GM12865 (cell line): ENCODE data around the gene PPM1H.

Source experiments
- DNase-seq: peaks from one replicate; pipeline ENCODE4 v3.0.0; 2010; ENCODE audit warnings: low read depth
- H3K4me3 ChIP-seq: 2 replicates; pipeline ENCODE4 v1.5.1; 2011; ENCODE audit warnings: mild to moderate bottlenecking, low read depth, low read length, control low read depth
- CTCF ChIP-seq: IDR thresholded peaks from 2 replicates; pipeline ENCODE4 v1.5.1; 2011; ENCODE audit warnings: low read length, control low read depth, low read depth, inconsistent platforms; ENCODE audit not compliant: insufficient read depth; ENCODE audit errors: missing control alignments

Gene PPM1H

GRCh38 chr12:62748941-62749468 lies 185.9 kb downstream of the PPM1H start:
- TF ChIP-seq CTCF: no peak
- H3K4me3 ChIP-seq: no peak overlapping the region
- DNase-seq: no peak

- H3K4me3 ChIP-seq: peak overlapping the region; percentile 46
- no peak for TF ChIP-seq CTCF
- peak; percentile 66 for DNase-seq
These were observed 190.4 kb downstream of the PPM1H start for GRCh38 chr12:62744551-62744950.

GRCh38 chr12:62739266-62740015 lies 195.5 kb downstream of the PPM1H start:
- no peak for TF ChIP-seq CTCF
- no peak for DNase-seq
- H3K4me3 ChIP-seq: no peak overlapping the region

GRCh38 chr12:62738616-62739015 lies 196.3 kb downstream of the PPM1H start:
- H3K4me3 ChIP-seq: no peak overlapping the region
- DNase-seq: no peak
- no peak for TF ChIP-seq CTCF

- H3K4me3 ChIP-seq: no peak overlapping the region
- no peak for TF ChIP-seq CTCF
- no peak for DNase-seq
These were observed 196.8 kb downstream of the PPM1H start for GRCh38 chr12:62738105-62738504.

GRCh38 chr12:62737615-62738014 lies 197.3 kb downstream of the PPM1H start:
- DNase-seq: no peak
- no peak overlapping the region for H3K4me3 ChIP-seq
- TF ChIP-seq CTCF: no peak

GRCh38 chr12:62737188-62737587 lies 197.8 kb downstream of the PPM1H start:
- no peak for DNase-seq
- no peak overlapping the region for H3K4me3 ChIP-seq
- TF ChIP-seq CTCF: no peak
